Panc1 (cell line): ENCODE results near the gene ASPSCR1. TPM values are rescaled to one million over a fixed set of nuclear protein-coding genes. Genes with fewer than 3 reads are reported as not detected.

ENCODE experiments used
- ATAC-seq: fragments of 200-7000 bp; cut with Tn5 transposase; 2 replicates; pipeline ENCODE4 v1.9.1; 2020; ENCODE audit warnings: mild to moderate bottlenecking, moderate library complexity
- BruUV-seq: library from RNA; stranded (reverse); fragments of 400-500 nt; replicated peaks from 2 replicates; lab custom pipeline; 2021; lab: Mats Ljungman, UMichigan
- CTCF ChIA-PET: fragments of 300-600 bp; sonication (Branson Sonifier 250); formaldehyde crosslinking; loops from one replicate; lab custom pipeline; 2022; ENCODE audit warnings: antibody characterized with exemption; lab: Charles Lee
- POLR2A ChIA-PET: fragments of 300-600 bp; sonication (Branson Sonifier 250); formaldehyde crosslinking; loops from one replicate; lab custom pipeline; 2022; ENCODE audit warnings: antibody characterized with exemption; lab: Charles Lee
- DNase-seq: peaks from one replicate; pipeline ENCODE4 v3.0.0-alpha.2; 2010; ENCODE audit warnings: low read depth, low spot score
- H3K27ac ChIP-seq: 2 replicates; pipeline ENCODE4 v1.5.1; 2011; ENCODE audit warnings: mild to moderate bottlenecking, low read length, inconsistent platforms
- H3K27me3 ChIP-seq: fragments of 200-500 bp; sonication (Bioruptor generic); 2 replicates; pipeline ENCODE4 v1.6.0; 2014; ENCODE audit warnings: low read length, inconsistent platforms; ENCODE audit not compliant: control insufficient read depth, insufficient read depth
- H3K36me3 ChIP-seq: fragments of 200-500 bp; sonication (Bioruptor generic); 2 replicates; pipeline ENCODE4 v1.5.1; 2014; ENCODE audit warnings: inconsistent platforms, mild to moderate bottlenecking, low read length, moderate library complexity; ENCODE audit not compliant: control insufficient read depth, insufficient read depth
- H3K4me1 ChIP-seq: 2 replicates; pipeline ENCODE4 v1.5.1; 2011; ENCODE audit warnings: inconsistent platforms, mild to moderate bottlenecking, low read length, moderate library complexity; ENCODE audit not compliant: control insufficient read depth, insufficient read depth
- H3K4me3 ChIP-seq, 2 experiments: 2 replicates each; pipeline ENCODE4 v1.5.1; 2011 to 2012; ENCODE audit warnings: low read depth in 2 of 2, low read length in 2 of 2, mild to moderate bottlenecking in 2 of 2, inconsistent platforms in 1 of 2, moderate library complexity in 1 of 2
- H3K9me3 ChIP-seq: fragments of 200-500 bp; sonication (Bioruptor generic); 2 replicates; pipeline ENCODE4 v1.5.1; 2014; ENCODE audit warnings: low read depth, mild to moderate bottlenecking, inconsistent platforms, low read length, moderate library complexity; ENCODE audit not compliant: control insufficient read depth, insufficient read depth
- POLR2AphosphoS5 ChIP-seq: IDR thresholded peaks from 2 replicates; pipeline ENCODE4 v1.6.1; 2012; ENCODE audit warnings: mild to moderate bottlenecking, low read depth, low read length, moderate library complexity
- SIN3A ChIP-seq: IDR thresholded peaks from 2 replicates; pipeline ENCODE4 v1.6.1; 2012; ENCODE audit warnings: low read depth, mild to moderate bottlenecking, low read length, moderate library complexity, borderline replicate concordance; ENCODE audit not compliant: insufficient read depth
- TCF7L2 ChIP-seq: IDR thresholded peaks from 2 replicates; pipeline ENCODE4 v1.6.1; 2011; ENCODE audit warnings: mild to moderate bottlenecking, low read depth, low read length, inconsistent platforms
- in situ Hi-C: cut with HindIII; loops from 2 replicates; pipeline ENCODE4 v1.10.0; 2016; ENCODE audit warnings: low sequenced_read_pairs, low pct_unique_long_range_greater_than_20kb
- intact Hi-C: fragments of 100-400 bp; cut with micrococcal nuclease; formaldehyde crosslinking; loops from one replicate; pipeline ENCODE4 v1.10.0; 2022; ENCODE audit not compliant: unreplicated experiment
- total RNA-seq: library from RNA; stranded (reverse); gene quantifications from one replicate; pipeline ENCODE4 v1.2.1, GENCODE V29; 2021; ENCODE audit not compliant: unreplicated experiment
- TF ChIP-seq, protein P1 (sequence below), 2 experiments: IDR thresholded peaks; 2 replicates each; pipeline ENCODE4 v1.6.1; 2011 to 2012; ENCODE audit warnings: low read depth in 2 of 2, control low read depth in 1 of 2, low read length in 1 of 2, mild to moderate bottlenecking in 1 of 2, moderate library complexity in 1 of 2; ENCODE audit not compliant: insufficient read depth in 1 of 2
- TF ChIP-seq, protein P2 (sequence below): fragments of 450-650 bp; IDR thresholded peaks from 2 replicates; pipeline ENCODE4 v1.5.1; 2017; ENCODE audit warnings: mild to moderate bottlenecking

Gene ASPSCR1
- total RNA-seq, 1 experiment from 2014 or later = 64.7 TPM

DNA sequence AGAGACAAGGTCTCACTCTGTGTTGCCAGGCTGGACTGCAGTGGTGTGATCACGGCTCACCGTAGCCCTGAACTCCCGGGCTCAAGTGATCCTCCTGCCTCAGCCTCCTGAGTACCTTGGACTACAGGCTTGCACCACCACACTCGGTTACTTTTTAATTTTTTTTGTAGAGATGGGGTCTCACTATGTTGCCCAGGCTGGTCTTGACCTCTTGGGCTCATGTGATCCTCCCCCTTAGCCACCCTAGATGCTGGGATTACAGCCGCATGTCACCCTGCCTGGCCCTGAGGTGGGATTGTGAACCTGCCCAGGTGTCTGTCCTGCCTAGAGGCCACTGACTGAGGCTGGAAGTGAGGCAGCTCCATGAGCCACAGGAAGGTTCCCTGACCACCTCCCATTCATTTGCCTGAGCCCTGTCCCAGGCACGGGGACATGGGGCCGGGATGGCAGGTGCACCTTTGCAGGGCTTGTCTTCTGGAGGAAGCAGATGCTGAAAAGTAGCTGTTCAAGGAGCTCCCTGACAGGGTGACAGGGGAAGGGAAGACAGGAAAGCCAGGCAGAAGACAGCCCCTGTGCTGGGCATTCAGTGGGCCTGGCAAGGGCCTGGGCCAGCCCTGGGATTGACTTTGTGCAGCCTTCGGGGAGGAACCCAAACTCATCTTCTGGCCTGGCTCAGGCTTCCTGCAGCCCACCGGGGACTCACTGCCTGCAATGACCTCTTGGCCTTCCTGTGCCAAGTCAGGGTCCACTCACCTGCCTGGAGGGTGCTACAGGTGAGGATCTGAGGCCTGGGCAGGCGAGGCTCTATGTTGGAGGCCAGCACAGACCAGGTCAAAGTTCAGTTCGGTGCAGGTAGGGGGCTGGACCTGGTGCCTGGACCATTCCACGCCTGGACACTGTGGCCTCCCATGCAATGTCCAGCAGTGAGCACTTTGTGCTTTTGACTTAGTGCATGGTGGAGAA lies 8.3 kb upstream of the ASPSCR1 start:
- ChIA-PET CTCF (interaction anchor here (0.6 kb wide), 1 partner anchor 33 kb away, joined by 3 read pairs; no protein-coding TSS in a partner anchor), POLR2A (no interaction called here)
- no peak for ATAC-seq
- DNase-seq = no peak
- H3K36me3 ChIP-seq = no peaks in the 10 kb centered on the region
- no peak overlapping the region for H3K4me3 ChIP-seq
- in situ Hi-C loops (no loop called here), intact Hi-C loops (no loop called here)
- BruUV-seq = no TSS peak
- H3K4me1 ChIP-seq = peaks cover 5% of the 10 kb centered on the region; the same call in 1 of the 2 replicates
- H3K27me3 ChIP-seq = no peaks in the 10 kb centered on the region
- TF ChIP-seq SIN3A = no peak
- TF ChIP-seq, protein P1, sequence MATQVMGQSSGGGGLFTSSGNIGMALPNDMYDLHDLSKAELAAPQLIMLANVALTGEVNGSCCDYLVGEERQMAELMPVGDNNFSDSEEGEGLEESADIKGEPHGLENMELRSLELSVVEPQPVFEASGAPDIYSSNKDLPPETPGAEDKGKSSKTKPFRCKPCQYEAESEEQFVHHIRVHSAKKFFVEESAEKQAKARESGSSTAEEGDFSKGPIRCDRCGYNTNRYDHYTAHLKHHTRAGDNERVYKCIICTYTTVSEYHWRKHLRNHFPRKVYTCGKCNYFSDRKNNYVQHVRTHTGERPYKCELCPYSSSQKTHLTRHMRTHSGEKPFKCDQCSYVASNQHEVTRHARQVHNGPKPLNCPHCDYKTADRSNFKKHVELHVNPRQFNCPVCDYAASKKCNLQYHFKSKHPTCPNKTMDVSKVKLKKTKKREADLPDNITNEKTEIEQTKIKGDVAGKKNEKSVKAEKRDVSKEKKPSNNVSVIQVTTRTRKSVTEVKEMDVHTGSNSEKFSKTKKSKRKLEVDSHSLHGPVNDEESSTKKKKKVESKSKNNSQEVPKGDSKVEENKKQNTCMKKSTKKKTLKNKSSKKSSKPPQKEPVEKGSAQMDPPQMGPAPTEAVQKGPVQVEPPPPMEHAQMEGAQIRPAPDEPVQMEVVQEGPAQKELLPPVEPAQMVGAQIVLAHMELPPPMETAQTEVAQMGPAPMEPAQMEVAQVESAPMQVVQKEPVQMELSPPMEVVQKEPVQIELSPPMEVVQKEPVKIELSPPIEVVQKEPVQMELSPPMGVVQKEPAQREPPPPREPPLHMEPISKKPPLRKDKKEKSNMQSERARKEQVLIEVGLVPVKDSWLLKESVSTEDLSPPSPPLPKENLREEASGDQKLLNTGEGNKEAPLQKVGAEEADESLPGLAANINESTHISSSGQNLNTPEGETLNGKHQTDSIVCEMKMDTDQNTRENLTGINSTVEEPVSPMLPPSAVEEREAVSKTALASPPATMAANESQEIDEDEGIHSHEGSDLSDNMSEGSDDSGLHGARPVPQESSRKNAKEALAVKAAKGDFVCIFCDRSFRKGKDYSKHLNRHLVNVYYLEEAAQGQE (IDR thresholded peaks at IDR 0.05; ENCODE audit: insufficient read depth in 1 of 2, low read depth in 2 of 2, low read length in 1 of 2) = no peak
- TF ChIP-seq POLR2AphosphoS5 = no peak
- TF ChIP-seq, protein P2, sequence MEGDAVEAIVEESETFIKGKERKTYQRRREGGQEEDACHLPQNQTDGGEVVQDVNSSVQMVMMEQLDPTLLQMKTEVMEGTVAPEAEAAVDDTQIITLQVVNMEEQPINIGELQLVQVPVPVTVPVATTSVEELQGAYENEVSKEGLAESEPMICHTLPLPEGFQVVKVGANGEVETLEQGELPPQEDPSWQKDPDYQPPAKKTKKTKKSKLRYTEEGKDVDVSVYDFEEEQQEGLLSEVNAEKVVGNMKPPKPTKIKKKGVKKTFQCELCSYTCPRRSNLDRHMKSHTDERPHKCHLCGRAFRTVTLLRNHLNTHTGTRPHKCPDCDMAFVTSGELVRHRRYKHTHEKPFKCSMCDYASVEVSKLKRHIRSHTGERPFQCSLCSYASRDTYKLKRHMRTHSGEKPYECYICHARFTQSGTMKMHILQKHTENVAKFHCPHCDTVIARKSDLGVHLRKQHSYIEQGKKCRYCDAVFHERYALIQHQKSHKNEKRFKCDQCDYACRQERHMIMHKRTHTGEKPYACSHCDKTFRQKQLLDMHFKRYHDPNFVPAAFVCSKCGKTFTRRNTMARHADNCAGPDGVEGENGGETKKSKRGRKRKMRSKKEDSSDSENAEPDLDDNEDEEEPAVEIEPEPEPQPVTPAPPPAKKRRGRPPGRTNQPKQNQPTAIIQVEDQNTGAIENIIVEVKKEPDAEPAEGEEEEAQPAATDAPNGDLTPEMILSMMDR = no peak
- TF ChIP-seq TCF7L2 = no peak
- H3K9me3 ChIP-seq = peaks cover 5% of the 10 kb centered on the region; the same call in 1 of the 2 replicates
- no peak overlapping the region for H3K27ac ChIP-seq

DNA sequence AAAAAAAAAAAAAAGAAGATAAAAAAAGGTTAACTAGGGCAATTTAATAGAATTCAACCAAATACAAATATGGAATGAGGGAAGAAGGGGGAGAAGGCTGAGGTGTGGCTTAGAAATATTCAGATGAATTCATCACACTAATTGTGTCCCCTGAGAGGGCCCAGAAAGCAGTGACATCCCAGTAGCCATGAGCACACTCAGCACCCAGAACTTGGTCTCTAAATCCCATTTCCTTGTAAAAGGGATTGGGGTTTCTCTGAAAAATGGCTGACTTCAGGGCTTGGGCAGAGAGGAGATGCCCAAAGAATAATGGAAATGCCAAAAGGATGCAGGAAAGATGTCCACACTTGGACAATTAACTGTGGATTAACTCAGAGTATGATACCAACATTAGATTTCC lies 4.0 kb upstream of the ASPSCR1 start:
- ATAC-seq (no peak), DNase-seq (no peak)
- Histone ChIP-seq H3K27ac (no peak overlapping the region), H3K9me3 (peaks cover 5% of the 10 kb centered on the region; the same call in 1 of the 2 replicates), H3K27me3 (no peaks in the 10 kb centered on the region), H3K36me3 (no peaks in the 10 kb centered on the region), H3K4me1 (peaks cover 5% of the 10 kb centered on the region), H3K4me3 (no peak overlapping the region)
- intact Hi-C loops = no loop called here
- ChIA-PET CTCF (no interaction called here), POLR2A (no interaction called here)
- TF ChIP-seq POLR2AphosphoS5 (no peak), SIN3A (no peak), TCF7L2 (no peak)
- TF ChIP-seq, protein P1 (IDR thresholded peaks at IDR 0.05; ENCODE audit: insufficient read depth in 1 of 2, low read depth in 2 of 2, low read length in 1 of 2) = no peak
- TF ChIP-seq, protein P2 = no peak
- in situ Hi-C loops = no loop called here
- no TSS peak for BruUV-seq
